ENCODE results near the gene EFTUD2.

DNA sequence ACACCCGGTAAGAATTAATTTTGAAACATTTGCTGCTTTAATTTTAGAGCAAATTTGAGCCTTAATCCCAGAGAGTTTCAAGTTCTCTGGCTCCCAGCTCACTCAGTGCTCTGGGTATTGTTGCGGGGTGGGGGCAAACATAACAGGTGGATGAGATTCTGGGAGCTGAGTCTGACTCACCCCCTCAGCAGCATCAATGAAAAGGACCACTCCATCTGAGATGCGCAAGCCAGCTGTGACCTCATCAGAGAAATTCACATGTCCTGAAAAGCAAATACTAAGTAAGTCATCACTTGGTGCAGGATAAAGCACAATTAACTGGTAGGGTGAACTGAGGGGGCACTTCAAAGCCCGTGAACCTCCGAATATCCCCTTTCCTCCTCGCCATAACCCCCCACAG lies 19.9 kb downstream of the EFTUD2 start:
- no peak for TF ChIP-seq ZNF317 (CRISPR knock-in tag; IDR thresholded peaks at IDR 0.05; ENCODE audit: borderline replicate concordance, low read depth)
- no peak for TF ChIP-seq TEAD1 (CRISPR knock-in tag; IDR thresholded peaks at IDR 0.05)
- no peak for TF ChIP-seq ZNF416 (CRISPR knock-in tag; IDR thresholded peaks at IDR 0.05)
- TF ChIP-seq MXD4 (CRISPR knock-in tag; IDR thresholded peaks at IDR 0.05; ENCODE audit: borderline replicate concordance): no peak
- no peak for TF ChIP-seq ZNF396 (CRISPR knock-in tag; IDR thresholded peaks at IDR 0.05; ENCODE audit: borderline replicate concordance)
- no peak for TF ChIP-seq FOXK1 (CRISPR knock-in tag; IDR thresholded peaks at IDR 0.05)
- TF ChIP-seq, protein P1, sequence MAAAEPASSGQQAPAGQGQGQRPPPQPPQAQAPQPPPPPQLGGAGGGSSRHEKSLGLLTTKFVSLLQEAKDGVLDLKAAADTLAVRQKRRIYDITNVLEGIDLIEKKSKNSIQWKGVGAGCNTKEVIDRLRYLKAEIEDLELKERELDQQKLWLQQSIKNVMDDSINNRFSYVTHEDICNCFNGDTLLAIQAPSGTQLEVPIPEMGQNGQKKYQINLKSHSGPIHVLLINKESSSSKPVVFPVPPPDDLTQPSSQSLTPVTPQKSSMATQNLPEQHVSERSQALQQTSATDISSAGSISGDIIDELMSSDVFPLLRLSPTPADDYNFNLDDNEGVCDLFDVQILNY (CRISPR knock-in tag; IDR thresholded peaks at IDR 0.05): no peak
- TF ChIP-seq, protein P2, sequence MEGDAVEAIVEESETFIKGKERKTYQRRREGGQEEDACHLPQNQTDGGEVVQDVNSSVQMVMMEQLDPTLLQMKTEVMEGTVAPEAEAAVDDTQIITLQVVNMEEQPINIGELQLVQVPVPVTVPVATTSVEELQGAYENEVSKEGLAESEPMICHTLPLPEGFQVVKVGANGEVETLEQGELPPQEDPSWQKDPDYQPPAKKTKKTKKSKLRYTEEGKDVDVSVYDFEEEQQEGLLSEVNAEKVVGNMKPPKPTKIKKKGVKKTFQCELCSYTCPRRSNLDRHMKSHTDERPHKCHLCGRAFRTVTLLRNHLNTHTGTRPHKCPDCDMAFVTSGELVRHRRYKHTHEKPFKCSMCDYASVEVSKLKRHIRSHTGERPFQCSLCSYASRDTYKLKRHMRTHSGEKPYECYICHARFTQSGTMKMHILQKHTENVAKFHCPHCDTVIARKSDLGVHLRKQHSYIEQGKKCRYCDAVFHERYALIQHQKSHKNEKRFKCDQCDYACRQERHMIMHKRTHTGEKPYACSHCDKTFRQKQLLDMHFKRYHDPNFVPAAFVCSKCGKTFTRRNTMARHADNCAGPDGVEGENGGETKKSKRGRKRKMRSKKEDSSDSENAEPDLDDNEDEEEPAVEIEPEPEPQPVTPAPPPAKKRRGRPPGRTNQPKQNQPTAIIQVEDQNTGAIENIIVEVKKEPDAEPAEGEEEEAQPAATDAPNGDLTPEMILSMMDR (IDR thresholded peaks at IDR 0.05): no peak
- no peak for TF ChIP-seq JUN (CRISPR knock-in tag; IDR thresholded peaks at IDR 0.05)
- TF ChIP-seq, protein P3, sequence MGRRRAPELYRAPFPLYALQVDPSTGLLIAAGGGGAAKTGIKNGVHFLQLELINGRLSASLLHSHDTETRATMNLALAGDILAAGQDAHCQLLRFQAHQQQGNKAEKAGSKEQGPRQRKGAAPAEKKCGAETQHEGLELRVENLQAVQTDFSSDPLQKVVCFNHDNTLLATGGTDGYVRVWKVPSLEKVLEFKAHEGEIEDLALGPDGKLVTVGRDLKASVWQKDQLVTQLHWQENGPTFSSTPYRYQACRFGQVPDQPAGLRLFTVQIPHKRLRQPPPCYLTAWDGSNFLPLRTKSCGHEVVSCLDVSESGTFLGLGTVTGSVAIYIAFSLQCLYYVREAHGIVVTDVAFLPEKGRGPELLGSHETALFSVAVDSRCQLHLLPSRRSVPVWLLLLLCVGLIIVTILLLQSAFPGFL (CRISPR knock-in tag; IDR thresholded peaks at IDR 0.05; ENCODE audit: borderline replicate concordance): no peak

Data from WTC11 (cell line).